ENCODE data around the gene SLC35G4.
"Not testable (repeated sequence)": the region's sequence is repeated elsewhere in the genome, so short reads cannot be mapped to it uniquely, and the experiment has no call there.

SLC35G4 gene

GRCh38 chr18:11614042-11614441, 4.6 kb downstream of the SLC35G4 start:
- not testable (repeated sequence) for DNase-seq (ENCODE audit: low spot score)

GRCh38 chr18:11614981-11615380, 5.6 kb downstream of the SLC35G4 start:
- DNase-seq (ENCODE audit: low spot score), result not testable (repeated sequence)

- DNase-seq (ENCODE audit: low spot score), result not testable (repeated sequence)
Measured at GRCh38 chr18:11647310-11647709, 37.9 kb downstream of the SLC35G4 start.

- DNase-seq (ENCODE audit: low spot score), result not testable (repeated sequence)
Measured at GRCh38 chr18:11647804-11648203, 38.4 kb downstream of the SLC35G4 start.

GRCh38 chr18:11649839-11650238, 40.4 kb downstream of the SLC35G4 start:
- DNase-seq (ENCODE audit: low spot score), result no peak

- no peak for DNase-seq (ENCODE audit: low spot score)
Measured at GRCh38 chr18:11651899-11652298, 42.5 kb downstream of the SLC35G4 start.

- DNase-seq (ENCODE audit: low spot score), result no peak
Measured at GRCh38 chr18:11653521-11653920, 44.1 kb downstream of the SLC35G4 start.

- DNase-seq (ENCODE audit: low spot score), result peak; percentile 42
Measured at GRCh38 chr18:11654736-11655605, 45.6 kb downstream of the SLC35G4 start.

- no peak for DNase-seq (ENCODE audit: low spot score)
Measured at GRCh38 chr18:11655606-11655932, 46.2 kb downstream of the SLC35G4 start.

GRCh38 chr18:11657152-11657551, 47.8 kb downstream of the SLC35G4 start:
- DNase-seq (ENCODE audit: low spot score), result no peak

GRCh38 chr18:11657554-11657953, 48.2 kb downstream of the SLC35G4 start:
- no peak for DNase-seq (ENCODE audit: low spot score)

- no peak for DNase-seq (ENCODE audit: low spot score)
Measured at GRCh38 chr18:11658019-11658418, 48.6 kb downstream of the SLC35G4 start.

GRCh38 chr18:11658989-11659388, 49.6 kb downstream of the SLC35G4 start:
- DNase-seq (ENCODE audit: low spot score), result no peak
